ENCODE results near the gene CDH11.

DNA sequence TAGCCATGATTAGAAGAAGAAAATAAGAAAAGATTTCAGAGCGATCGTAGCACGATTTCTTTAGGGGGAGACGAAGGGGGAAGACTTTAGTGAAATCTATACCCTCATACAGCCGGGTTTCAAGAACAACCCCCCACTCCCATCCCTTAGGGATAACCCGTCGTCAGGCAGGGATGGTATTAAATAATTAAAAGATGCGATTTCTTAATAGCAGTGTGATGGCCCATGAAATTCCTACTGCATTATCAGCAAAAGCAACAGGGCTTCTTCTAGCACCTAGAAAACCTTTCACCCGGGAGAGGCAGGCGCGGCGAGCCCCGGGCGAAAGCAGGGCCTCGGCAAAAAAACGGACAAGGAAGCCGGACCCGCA, 1.4 kb downstream of the CDH11 start:
- TF ChIP-seq, protein P1, sequence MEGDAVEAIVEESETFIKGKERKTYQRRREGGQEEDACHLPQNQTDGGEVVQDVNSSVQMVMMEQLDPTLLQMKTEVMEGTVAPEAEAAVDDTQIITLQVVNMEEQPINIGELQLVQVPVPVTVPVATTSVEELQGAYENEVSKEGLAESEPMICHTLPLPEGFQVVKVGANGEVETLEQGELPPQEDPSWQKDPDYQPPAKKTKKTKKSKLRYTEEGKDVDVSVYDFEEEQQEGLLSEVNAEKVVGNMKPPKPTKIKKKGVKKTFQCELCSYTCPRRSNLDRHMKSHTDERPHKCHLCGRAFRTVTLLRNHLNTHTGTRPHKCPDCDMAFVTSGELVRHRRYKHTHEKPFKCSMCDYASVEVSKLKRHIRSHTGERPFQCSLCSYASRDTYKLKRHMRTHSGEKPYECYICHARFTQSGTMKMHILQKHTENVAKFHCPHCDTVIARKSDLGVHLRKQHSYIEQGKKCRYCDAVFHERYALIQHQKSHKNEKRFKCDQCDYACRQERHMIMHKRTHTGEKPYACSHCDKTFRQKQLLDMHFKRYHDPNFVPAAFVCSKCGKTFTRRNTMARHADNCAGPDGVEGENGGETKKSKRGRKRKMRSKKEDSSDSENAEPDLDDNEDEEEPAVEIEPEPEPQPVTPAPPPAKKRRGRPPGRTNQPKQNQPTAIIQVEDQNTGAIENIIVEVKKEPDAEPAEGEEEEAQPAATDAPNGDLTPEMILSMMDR (IDR thresholded peaks at IDR 0.05 in 4 of 5, conservative IDR thresholded peaks at IDR 0.05 in 1 of 5) = no peak
- TF ChIP-seq POLR2A (IDR thresholded peaks at IDR 0.05) = no peak

Measured in gastrocnemius medialis (tissue), 4 donors.